GM12872 (cell line): ENCODE measurements around the gene PALLD.
A peak's percentile ranks its signal among the peaks of the same experiment; 100 is the strongest.

Experiments used
- CTCF ChIP-seq: IDR thresholded peaks from 3 replicates; pipeline ENCODE4 v1.5.1; 2011; ENCODE audit warnings: low read depth, mild to moderate bottlenecking, low read length, moderate library complexity; ENCODE audit not compliant: insufficient read depth

Gene PALLD

GRCh38 chr4:168919706-168920324 lies 423.0 kb downstream of the PALLD start:
- TF ChIP-seq CTCF = no peak

- TF ChIP-seq CTCF = no peak
Observed at GRCh38 chr4:168920441-168921065, 423.7 kb downstream of the PALLD start.

GRCh38 chr4:168923526-168924194 lies 426.8 kb downstream of the PALLD start:
- TF ChIP-seq CTCF = peak; percentile 79

- no peak for TF ChIP-seq CTCF
Observed at GRCh38 chr4:168924667-168925066, 427.8 kb downstream of the PALLD start.

GRCh38 chr4:168925789-168926490 lies 429.1 kb downstream of the PALLD start:
- no peak for TF ChIP-seq CTCF

- no peak for TF ChIP-seq CTCF
Observed at GRCh38 chr4:168928346-168928745, 431.5 kb downstream of the PALLD start.

GRCh38 chr4:168928875-168929274 lies 432.0 kb downstream of the PALLD start:
- TF ChIP-seq CTCF = no peak
